Gastrocnemius medialis (tissue), 4 donors: ENCODE data around the gene MS4A2.

Experiments
- CTCF ChIP-seq, 5 experiments: fragments of 450-650 bp in 3 of 5; fragments of 200-600 bp in 2 of 5; sonication (generic) in 2 of 5; IDR thresholded peaks in 4 of 5; conservative IDR thresholded peaks in 1 of 5; 1 replicate in 4 of 5; 2 replicates in 1 of 5; pipeline ENCODE4 v1.5.1; 2016 to 2019; ENCODE audit warnings: antibody characterized with exemption in 5 of 5, mild to moderate bottlenecking in 3 of 5, moderate library complexity in 3 of 5
- POLR2A ChIP-seq, 2 donors: fragments of 450-650 bp; IDR thresholded peaks; one replicate each; pipeline ENCODE4 v1.6.1; 2017; ENCODE audit warnings: antibody characterized with exemption in 2 of 2, mild to moderate bottlenecking in 2 of 2, moderate library complexity in 2 of 2

GRCh38 chr11:60127311-60127811, 38.9 kb downstream of the MS4A2 start:
- no peak for TF ChIP-seq CTCF (IDR thresholded peaks at IDR 0.05 in 4 of 5, conservative IDR thresholded peaks at IDR 0.05 in 1 of 5)
- no peak for TF ChIP-seq POLR2A (IDR thresholded peaks at IDR 0.05)
